HG02588 (cell line): ENCODE data around the gene SIGLEC7.

ENCODE experiments used
- ATAC-seq: cut with Tn5 transposase; IDR thresholded peaks from one replicate; pipeline ENCODE4 v1.9.1; 2021; ENCODE audit warnings: mild to moderate bottlenecking, moderate library complexity; ENCODE audit not compliant: unreplicated experiment

Gene SIGLEC7

GRCh38 chr19:51142119-51142518, at the start of gene SIGLEC7:
Gene SIGLEC7 (plus strand): TSS chr19:51142301. CDS start chr19:51142370, 69 bp downstream.
- ATAC-seq, result no peak

GRCh38 chr19:51093101-51093500, 49.0 kb upstream of the SIGLEC7 start:
- no peak for ATAC-seq

- no peak for ATAC-seq
Measured at GRCh38 chr19:51093510-51094345, 48.4 kb upstream of the SIGLEC7 start.

GRCh38 chr19:51094696-51095279, 47.3 kb upstream of the SIGLEC7 start:
- no peak for ATAC-seq

- ATAC-seq, result no peak
Measured at GRCh38 chr19:51096473-51097165, 45.5 kb upstream of the SIGLEC7 start.

GRCh38 chr19:51097166-51097738, 44.8 kb upstream of the SIGLEC7 start:
- ATAC-seq, result no peak

- no peak for ATAC-seq
Measured at GRCh38 chr19:51097796-51098195, 44.3 kb upstream of the SIGLEC7 start.

GRCh38 chr19:51098365-51099046, 43.6 kb upstream of the SIGLEC7 start:
- ATAC-seq, result no peak

GRCh38 chr19:51099047-51099382, 43.1 kb upstream of the SIGLEC7 start:
- no peak for ATAC-seq

- no peak for ATAC-seq
Measured at GRCh38 chr19:51100601-51101000, 41.5 kb upstream of the SIGLEC7 start.

GRCh38 chr19:51101171-51101865, 40.8 kb upstream of the SIGLEC7 start:
- no peak for ATAC-seq

GRCh38 chr19:51102991-51103390, 39.1 kb upstream of the SIGLEC7 start:
- ATAC-seq, result no peak

GRCh38 chr19:51103926-51104341, 38.2 kb upstream of the SIGLEC7 start:
- ATAC-seq, result no peak

GRCh38 chr19:51107406-51108065, 34.6 kb upstream of the SIGLEC7 start:
- ATAC-seq, result no peak

GRCh38 chr19:51108066-51108804, 33.9 kb upstream of the SIGLEC7 start, which contains the start of gene CTU1:
Gene CTU1 (minus strand): TSS chr19:51108409. CDS start chr19:51104569, 3,840 bp downstream.
- ATAC-seq, result peak; percentile 91

GRCh38 chr19:51108805-51109146, 33.3 kb upstream of the SIGLEC7 start:
- ATAC-seq, result peak; percentile 25

GRCh38 chr19:51110666-51110971, 31.5 kb upstream of the SIGLEC7 start:
- ATAC-seq, result no peak

GRCh38 chr19:51111606-51112005, 30.5 kb upstream of the SIGLEC7 start:
- no peak for ATAC-seq

GRCh38 chr19:51114087-51114729, 27.9 kb upstream of the SIGLEC7 start:
- ATAC-seq, result no peak
